HepG2 (cell line): Measurements from ENCODE around the gene MYO15A. TPM values are rescaled to one million over a fixed set of nuclear protein-coding genes. Genes with fewer than 3 reads are reported as not detected.
A peak's percentile ranks its signal among the peaks of the same experiment; 100 is the strongest.

Experiments used
- ATAC-seq: fragments of 200-7000 bp; cut with Tn5 transposase; 3 replicates; pipeline ENCODE4 v1.9.1; 2020; ENCODE audit warnings: mild to moderate bottlenecking, moderate library complexity
- BruUV-seq: library from RNA; stranded (reverse); fragments of 400-500 nt; replicated peaks from 2 replicates; lab custom pipeline; 2021; lab: Mats Ljungman, UMichigan
- CTCF ChIA-PET: fragments of 300-600 bp; formaldehyde crosslinking; extraction: SDS; loops from one replicate; lab custom pipeline; 2021; ENCODE audit warnings: low total read pairs, inconsistent platforms, low intra/inter-chr PET ratio; lab: Yijun Ruan, JAX
- POLR2A ChIA-PET: fragments of 350-600 bp; sonication (Branson Sonifier 250); formaldehyde crosslinking; loops from one replicate; lab custom pipeline; 2020; ENCODE audit warnings: antibody characterized with exemption, inconsistent platforms; lab: Yijun Ruan, JAX
- DNase-seq: peaks from one replicate; pipeline ENCODE4 v3.0.0-alpha.2; 2015; ENCODE audit warnings: low spot score
- FAIRE-seq: peaks from 3 replicates; lab custom pipeline; 2011; peaks lifted over from hg19 to GRCh38; lab: Jason Lieb, UNC
- H2AFZ ChIP-seq: one replicate; pipeline ENCODE4 v1.6.1; 2011; ENCODE audit warnings: low read length, inconsistent platforms
- H3K27ac ChIP-seq: fragments of 300-600 bp; 3 replicates; pipeline ENCODE4 v1.8.0; 2011; ENCODE audit warnings: mixed run types, mild to moderate bottlenecking, mixed read lengths, low read length, inconsistent platforms; ENCODE audit not compliant: insufficient read depth; ENCODE audit errors: extremely low read length
- H3K27me3 ChIP-seq, 2 experiments: fragments of 200-600 bp in 1 of 2; 2 replicates in 1 of 2; 3 replicates in 1 of 2; pipeline versions ENCODE4 v1.6.0 to v1.8.0; 2011; ENCODE audit warnings: low read length in 2 of 2, mild to moderate bottlenecking in 2 of 2, moderate library complexity in 2 of 2, inconsistent platforms in 1 of 2; ENCODE audit not compliant: insufficient read depth in 2 of 2, control insufficient read depth in 1 of 2
- H3K36me3 ChIP-seq, 2 experiments: fragments of 200-600 bp in 1 of 2; replicated peaks in 1 of 2; 2 replicates in 1 of 2; 3 replicates in 1 of 2; pipeline versions ENCODE4 v1.5.1 to v1.8.0; 2011; ENCODE audit warnings: low read length in 2 of 2, inconsistent platforms in 1 of 2; ENCODE audit not compliant: insufficient read depth in 2 of 2, control insufficient read depth in 1 of 2
- H3K4me1 ChIP-seq: 2 replicates; pipeline ENCODE4 v1.5.1; 2012; ENCODE audit warnings: low read length, inconsistent platforms; ENCODE audit not compliant: insufficient read depth
- H3K4me2 ChIP-seq: 2 replicates; pipeline ENCODE4 v1.6.0; 2011; ENCODE audit warnings: low read depth, low read length, inconsistent platforms
- H3K4me3 ChIP-seq, 3 experiments: fragments of 200-600 bp in 1 of 3; sonication (generic), shearing (Covaris generic) in 1 of 3; replicated peaks in 1 of 3; 2 replicates each; pipeline ENCODE4 v1.5.1; 2011 to 2016; ENCODE audit warnings: low read length in 3 of 3, inconsistent platforms in 2 of 3, low read depth in 2 of 3, mild to moderate bottlenecking in 2 of 3, control low read depth in 1 of 3, mixed read lengths in 1 of 3; ENCODE audit not compliant: insufficient read depth in 1 of 3
- H3K79me2 ChIP-seq: one replicate; pipeline ENCODE4 v1.6.1; 2011; ENCODE audit warnings: low read length, inconsistent platforms; ENCODE audit not compliant: insufficient read depth
- H3K9ac ChIP-seq: 2 replicates; pipeline ENCODE4 v1.6.0; 2011; ENCODE audit warnings: mild to moderate bottlenecking, low read depth, low read length, inconsistent platforms; ENCODE audit not compliant: insufficient read depth
- H3K9me3 ChIP-seq: 2 replicates; pipeline ENCODE4 v1.5.1; 2012; ENCODE audit warnings: mild to moderate bottlenecking, low read length
- H4K20me1 ChIP-seq: 2 replicates; pipeline ENCODE4 v1.6.0; 2011; ENCODE audit warnings: inconsistent platforms, mild to moderate bottlenecking, low read length, moderate library complexity; ENCODE audit not compliant: insufficient read depth
- ATM ChIP-seq: fragments of 450-650 bp; IDR thresholded peaks from 2 replicates; pipeline ENCODE4 v1.7.1; 2017; ENCODE audit warnings: mild to moderate bottlenecking, borderline replicate concordance
- ATRX ChIP-seq: sonication (generic); formaldehyde crosslinking; IDR thresholded peaks from 2 replicates; pipeline ENCODE4 v1.4.0; 2020; ENCODE audit warnings: missing genetic modification reagents, borderline replicate concordance
- CEBPB ChIP-seq: IDR thresholded peaks from 2 replicates; pipeline ENCODE4 v1.6.1; 2011; ENCODE audit warnings: low read depth, low read length, improper control_type of control experiment, borderline replicate concordance
- CEBPG ChIP-seq: IDR thresholded peaks from 2 replicates; pipeline ENCODE4 v1.6.1; 2016
- FOXO4 ChIP-seq: sonication (generic); formaldehyde crosslinking; conservative IDR thresholded peaks from 2 replicates; pipeline ENCODE4 v1.8.1; 2023; ENCODE audit warnings: missing genetic modification reagents
- HNF4A ChIP-seq: sonication (generic); formaldehyde crosslinking; IDR thresholded peaks from 2 replicates; pipeline ENCODE4 v1.4.0; 2020; ENCODE audit warnings: missing genetic modification reagents
- PAXIP1 ChIP-seq: sonication (generic); formaldehyde crosslinking; conservative IDR thresholded peaks from 2 replicates; pipeline ENCODE4 v1.4.0; 2020; ENCODE audit warnings: mild to moderate bottlenecking, missing genetic modification reagents, moderate library complexity
- SNAPC2 ChIP-seq: sonication (generic); formaldehyde crosslinking; IDR thresholded peaks from 2 replicates; pipeline ENCODE4 v1.8.1; 2022; ENCODE audit warnings: mild to moderate bottlenecking, missing genetic modification reagents
- SP1 ChIP-seq, 2 experiments: fragments of 450-650 bp in 1 of 2; sonication (generic) in 1 of 2; formaldehyde crosslinking in 1 of 2; IDR thresholded peaks; 2 replicates each; pipeline versions ENCODE4 v1.4.0 to v1.6.1; 2016 to 2020; ENCODE audit warnings: missing genetic modification reagents in 1 of 2
- SRF ChIP-seq: IDR thresholded peaks from 2 replicates; pipeline ENCODE4 v1.6.1; 2011; ENCODE audit warnings: mild to moderate bottlenecking, low read depth, low read length, moderate library complexity
- STAG1 ChIP-seq: sonication (generic); formaldehyde crosslinking; IDR thresholded peaks from 2 replicates; pipeline ENCODE4 v1.4.0; 2020; ENCODE audit warnings: missing genetic modification reagents
- TAF1 ChIP-seq: sonication (generic); formaldehyde crosslinking; IDR thresholded peaks from 2 replicates; pipeline ENCODE4 v1.4.0; 2020; ENCODE audit warnings: missing genetic modification reagents
- ZEB1 ChIP-seq: IDR thresholded peaks from 2 replicates; pipeline ENCODE4 v1.6.1; 2012; ENCODE audit warnings: mild to moderate bottlenecking, low read depth, inconsistent platforms; ENCODE audit not compliant: insufficient replicate concordance
- ZFP41 ChIP-seq: sonication (generic); formaldehyde crosslinking; IDR thresholded peaks from 2 replicates; pipeline ENCODE4 v1.4.0; 2020; ENCODE audit warnings: mild to moderate bottlenecking, missing genetic modification reagents, borderline replicate concordance
- ZGPAT ChIP-seq: IDR thresholded peaks from 2 replicates; pipeline ENCODE4 v1.6.1; 2016; ENCODE audit warnings: mild to moderate bottlenecking
- ZMYM3 ChIP-seq: sonication (generic); formaldehyde crosslinking; IDR thresholded peaks from 2 replicates; pipeline ENCODE4 v1.5.1; 2020; ENCODE audit warnings: mild to moderate bottlenecking, missing genetic modification reagents
- ZNF136 ChIP-seq: sonication (generic); formaldehyde crosslinking; IDR thresholded peaks from 2 replicates; pipeline ENCODE4 v1.8.1; 2022; ENCODE audit warnings: low read depth, mild to moderate bottlenecking, moderate library complexity, missing genetic modification reagents
- ZNF552 ChIP-seq: sonication (generic); formaldehyde crosslinking; IDR thresholded peaks from 2 replicates; pipeline ENCODE4 v1.9.0; 2022; ENCODE audit warnings: missing genetic modification reagents, mild to moderate bottlenecking, borderline replicate concordance
- ZNF883 ChIP-seq: sonication (generic); formaldehyde crosslinking; IDR thresholded peaks from 2 replicates; pipeline ENCODE4 v1.5.1; 2020; ENCODE audit warnings: mild to moderate bottlenecking, missing genetic modification reagents; ENCODE audit errors: not compliant biosample characterization
- WGBS: methylation state at CpG from one replicate; pipeline ENCODE4 v1.1.6; 2017; ENCODE audit warnings: low lambda C conversion rate; 5-methylcytosine and 5-hydroxymethylcytosine counted together
- in situ Hi-C: cut with HindIII; loops from 2 replicates; pipeline ENCODE4 v1.10.0; 2017; ENCODE audit warnings: low pct_unique_long_range_greater_than_20kb; ENCODE audit not compliant: extremely low pct_ligation_motif_present
- intact Hi-C: fragments of 100-400 bp; cut with micrococcal nuclease; formaldehyde crosslinking; loops from one replicate; pipeline ENCODE4 v1.10.0; 2022; ENCODE audit not compliant: unreplicated experiment
- polyA plus RNA-seq, 8 experiments: library from polyadenylated mRNA; depleted of rRNA in 3 of 8; stranded (reverse) in 7 of 8; unstranded in 1 of 8; fragments of >200 nt; fragmentation: Illumina TruSeq in 4 of 8; extraction: Trizol in 4 of 8; gene quantifications; 2 replicates each; pipeline versions ENCODE4 v1.2.1 to v1.2.3, GENCODE V29; 2011 to 2016; ENCODE audit warnings: low read depth in 4 of 8, missing spikeins in 1 of 8, mixed read lengths in 1 of 8; ENCODE audit not compliant: insufficient read depth in 1 of 8
- total RNA-seq, 5 experiments: library from RNA; depleted of rRNA; stranded (reverse); fragments of >200 nt; fragmentation: Illumina TruSeq; extraction: Trizol; gene quantifications; 2 replicates each; pipeline ENCODE4 v1.2.3, GENCODE V29; 2016; ENCODE audit warnings: low read depth in 1 of 5

The MYO15A gene
- total and polyA plus RNA-seq, 2 of the 13 experiments (the other 11 are each of a cell fraction or from before 2014, with no cell fraction given), result 0.07 to 0.20 TPM

- TF ChIP-seq ZNF552 (CRISPR knock-in tag) (no peak), ZEB1 (no peak), ZNF883 (CRISPR knock-in tag) (no peak), ZGPAT (no peak)
Measured at GRCh38 chr17:18116078-18116477, 7.5 kb downstream of the MYO15A start (continued).

GRCh38 chr17:18117533-18117932, 9.0 kb downstream of the MYO15A start:
- in situ Hi-C loops, result loop anchor here (25.0 kb wide), 1 partner anchor 105 kb away; no protein-coding TSS in a partner anchor
- POLR2A ChIA-PET, result interaction anchor here (1.0 kb wide), 1 partner anchor 66 kb away, joined by 3 read pairs; the partner anchor contains the start of gene ALKBH5
- BruUV-seq, result no TSS peak
- no peak for TF ChIP-seq SNAPC2 (CRISPR knock-in tag)
- no peak for TF ChIP-seq ATRX
- TF ChIP-seq HNF4A (CRISPR knock-in tag), result peak; percentile 85
- TF ChIP-seq STAG1 (CRISPR knock-in tag), result no peak
- peak; percentile 92 for TF ChIP-seq CEBPB
- peak; percentile 14; the same call in 1 of the 2 replicates for TF ChIP-seq SRF
- peak; percentile 92 for TF ChIP-seq CEBPG (CRISPR knock-in tag)
- TF ChIP-seq ZNF136 (CRISPR knock-in tag), result no peak
- TF ChIP-seq ZMYM3 (CRISPR knock-in tag), result peak; percentile 61
- TF ChIP-seq FOXO4 (CRISPR knock-in tag), result no peak
- TF ChIP-seq SP1 (IDR thresholded peaks at IDR 0.05), result no peak
- TF ChIP-seq SP1 (CRISPR knock-in tag; IDR thresholded peaks at IDR 0.05), result no peak
- no peak for TF ChIP-seq ATM
- no peak for TF ChIP-seq ZFP41
- TF ChIP-seq TAF1 (CRISPR knock-in tag), result no peak
- TF ChIP-seq PAXIP1 (CRISPR knock-in tag), result peak; percentile 54; the same call in 1 of the 2 replicates

More at GRCh38 chr17:18117533-18117932, 9.0 kb downstream of the MYO15A start:
- Histone ChIP-seq H3K27me3 (no peaks in the 10 kb centered on the region), H3K27ac (peak overlapping the region; percentile 29), H3K9ac (peak overlapping the region; percentile 21; the same call in 1 of the 2 replicates), H3K9me3 (peaks cover 7% of the 10 kb centered on the region), H2AFZ (peak overlapping the region; percentile 45), H3K4me3 (peak overlapping the region in 1 of 3 experiments; percentile 36; a peak in 2 of 6 replicates), H3K36me3 (no peaks in the 10 kb centered on the region), H4K20me1 (no peaks in the 10 kb centered on the region), H3K4me1 (peaks cover 52% of the 10 kb centered on the region), H3K4me2 (peak overlapping the region; percentile 68), H3K79me2 (no peaks in the 10 kb centered on the region)
- CTCF ChIA-PET, result no interaction called here
- WGBS, result 0% methylated on average over 1 of the region's 1 CpG
- FAIRE-seq, result peak; percentile 73
- peak; percentile 73 for ATAC-seq
- intact Hi-C loops, result no loop called here
- peak; percentile 42 for DNase-seq
